ENCODE results near the gene HGS. TPM values are rescaled to one million over a fixed set of nuclear protein-coding genes. Genes with fewer than 3 reads are reported as not detected.
A peak's percentile ranks its signal among the peaks of the same experiment; 100 is the strongest.

Gene HGS
- total and polyA plus RNA-seq, 2 of the 13 experiments (the other 11 are each of a cell fraction or from before 2014, with no cell fraction given), result 73.3 to 78.1 TPM

GRCh38 chr17:81666342-81667191 lies 17.2 kb upstream of the HGS start, which contains the start of the genes CCDC137 and OXLD1 (continued):
- TF ChIP-seq, protein P1, sequence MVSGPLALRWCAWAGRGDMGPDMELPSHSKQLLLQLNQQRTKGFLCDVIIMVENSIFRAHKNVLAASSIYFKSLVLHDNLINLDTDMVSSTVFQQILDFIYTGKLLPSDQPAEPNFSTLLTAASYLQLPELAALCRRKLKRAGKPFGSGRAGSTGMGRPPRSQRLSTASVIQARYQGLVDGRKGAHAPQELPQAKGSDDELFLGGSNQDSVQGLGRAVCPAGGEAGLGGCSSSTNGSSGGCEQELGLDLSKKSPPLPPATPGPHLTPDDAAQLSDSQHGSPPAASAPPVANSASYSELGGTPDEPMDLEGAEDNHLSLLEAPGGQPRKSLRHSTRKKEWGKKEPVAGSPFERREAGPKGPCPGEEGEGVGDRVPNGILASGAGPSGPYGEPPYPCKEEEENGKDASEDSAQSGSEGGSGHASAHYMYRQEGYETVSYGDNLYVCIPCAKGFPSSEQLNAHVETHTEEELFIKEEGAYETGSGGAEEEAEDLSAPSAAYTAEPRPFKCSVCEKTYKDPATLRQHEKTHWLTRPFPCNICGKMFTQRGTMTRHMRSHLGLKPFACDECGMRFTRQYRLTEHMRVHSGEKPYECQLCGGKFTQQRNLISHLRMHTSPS (CRISPR knock-in tag; IDR thresholded peaks at IDR 0.05; ENCODE audit: low read depth), result peak; percentile 51; the same call in 1 of the 2 replicates
- TF ChIP-seq CTCF (CRISPR knock-in tag; IDR thresholded peaks at IDR 0.05), result no peak
- 0 out of 2 replicates have a peak, but pooled peaks have one; percentile 35 for TF ChIP-seq THYN1 (CRISPR knock-in tag; IDR thresholded peaks at IDR 0.05; ENCODE audit: borderline replicate concordance, low read depth)
- no peak for TF ChIP-seq GTF2F1 (IDR thresholded peaks at IDR 0.05; ENCODE audit: low read length)
- no peak for TF ChIP-seq ARID3A (IDR thresholded peaks at IDR 0.05; ENCODE audit: low read depth, low read length)
- TF ChIP-seq, protein P2, sequence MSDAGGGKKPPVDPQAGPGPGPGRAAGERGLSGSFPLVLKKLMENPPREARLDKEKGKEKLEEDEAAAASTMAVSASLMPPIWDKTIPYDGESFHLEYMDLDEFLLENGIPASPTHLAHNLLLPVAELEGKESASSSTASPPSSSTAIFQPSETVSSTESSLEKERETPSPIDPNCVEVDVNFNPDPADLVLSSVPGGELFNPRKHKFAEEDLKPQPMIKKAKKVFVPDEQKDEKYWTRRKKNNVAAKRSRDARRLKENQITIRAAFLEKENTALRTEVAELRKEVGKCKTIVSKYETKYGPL (CRISPR knock-in tag; IDR thresholded peaks at IDR 0.05), result peak; percentile 55
- TF ChIP-seq, protein P3, sequence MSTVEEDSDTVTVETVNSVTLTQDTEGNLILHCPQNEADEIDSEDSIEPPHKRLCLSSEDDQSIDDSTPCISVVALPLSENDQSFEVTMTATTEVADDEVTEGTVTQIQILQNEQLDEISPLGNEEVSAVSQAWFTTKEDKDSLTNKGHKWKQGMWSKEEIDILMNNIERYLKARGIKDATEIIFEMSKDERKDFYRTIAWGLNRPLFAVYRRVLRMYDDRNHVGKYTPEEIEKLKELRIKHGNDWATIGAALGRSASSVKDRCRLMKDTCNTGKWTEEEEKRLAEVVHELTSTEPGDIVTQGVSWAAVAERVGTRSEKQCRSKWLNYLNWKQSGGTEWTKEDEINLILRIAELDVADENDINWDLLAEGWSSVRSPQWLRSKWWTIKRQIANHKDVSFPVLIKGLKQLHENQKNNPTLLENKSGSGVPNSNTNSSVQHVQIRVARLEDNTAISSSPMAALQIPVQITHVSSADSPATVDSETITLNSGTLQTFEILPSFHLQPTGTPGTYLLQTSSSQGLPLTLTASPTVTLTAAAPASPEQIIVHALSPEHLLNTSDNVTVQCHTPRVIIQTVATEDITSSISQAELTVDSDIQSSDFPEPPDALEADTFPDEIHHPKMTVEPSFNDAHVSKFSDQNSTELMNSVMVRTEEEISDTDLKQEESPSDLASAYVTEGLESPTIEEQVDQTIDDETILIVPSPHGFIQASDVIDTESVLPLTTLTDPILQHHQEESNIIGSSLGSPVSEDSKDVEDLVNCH (CRISPR knock-in tag; IDR thresholded peaks at IDR 0.05), result no peak
- no peak for TF ChIP-seq RBAK (CRISPR knock-in tag; IDR thresholded peaks at IDR 0.05)
- TF ChIP-seq ZNF75D (CRISPR knock-in tag; IDR thresholded peaks at IDR 0.05; ENCODE audit: borderline replicate concordance), result no peak
- TF ChIP-seq ZNF790 (CRISPR knock-in tag; IDR thresholded peaks at IDR 0.05; ENCODE audit: borderline replicate concordance), result no peak; the same call in 1 of the 2 replicates
- TF ChIP-seq ZNF891 (CRISPR knock-in tag; IDR thresholded peaks at IDR 0.05), result no peak
- TF ChIP-seq HNF4G (IDR thresholded peaks at IDR 0.05; ENCODE audit: borderline replicate concordance, low read depth, low read length), result 0 out of 2 replicates have a peak, but pooled peaks have one; percentile 4
- TF ChIP-seq HNF4G (CRISPR knock-in tag; IDR thresholded peaks at IDR 0.05; ENCODE audit: borderline replicate concordance, low read depth), result no peak
- TF ChIP-seq, protein P4, sequence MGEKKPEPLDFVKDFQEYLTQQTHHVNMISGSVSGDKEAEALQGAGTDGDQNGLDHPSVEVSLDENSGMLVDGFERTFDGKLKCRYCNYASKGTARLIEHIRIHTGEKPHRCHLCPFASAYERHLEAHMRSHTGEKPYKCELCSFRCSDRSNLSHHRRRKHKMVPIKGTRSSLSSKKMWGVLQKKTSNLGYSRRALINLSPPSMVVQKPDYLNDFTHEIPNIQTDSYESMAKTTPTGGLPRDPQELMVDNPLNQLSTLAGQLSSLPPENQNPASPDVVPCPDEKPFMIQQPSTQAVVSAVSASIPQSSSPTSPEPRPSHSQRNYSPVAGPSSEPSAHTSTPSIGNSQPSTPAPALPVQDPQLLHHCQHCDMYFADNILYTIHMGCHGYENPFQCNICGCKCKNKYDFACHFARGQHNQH (CRISPR knock-in tag; IDR thresholded peaks at IDR 0.05), result peak; percentile 76
- TF ChIP-seq, protein P5, sequence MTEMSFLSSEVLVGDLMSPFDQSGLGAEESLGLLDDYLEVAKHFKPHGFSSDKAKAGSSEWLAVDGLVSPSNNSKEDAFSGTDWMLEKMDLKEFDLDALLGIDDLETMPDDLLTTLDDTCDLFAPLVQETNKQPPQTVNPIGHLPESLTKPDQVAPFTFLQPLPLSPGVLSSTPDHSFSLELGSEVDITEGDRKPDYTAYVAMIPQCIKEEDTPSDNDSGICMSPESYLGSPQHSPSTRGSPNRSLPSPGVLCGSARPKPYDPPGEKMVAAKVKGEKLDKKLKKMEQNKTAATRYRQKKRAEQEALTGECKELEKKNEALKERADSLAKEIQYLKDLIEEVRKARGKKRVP (CRISPR knock-in tag; IDR thresholded peaks at IDR 0.05), result peak in 1 of 2 experiments; percentile 57; a peak in 1 of 4 replicates
- peak; percentile 91 for TF ChIP-seq ZNF335 (CRISPR knock-in tag; IDR thresholded peaks at IDR 0.05)
- TF ChIP-seq ZNF329 (CRISPR knock-in tag; IDR thresholded peaks at IDR 0.05; ENCODE audit: low read depth), result peak; percentile 57; the same call in 1 of the 2 replicates
